SHP77 (cell line): ENCODE results near the gene STK4.
"Not testable (repeated sequence)": the region's sequence is repeated elsewhere in the genome, so short reads cannot be mapped to it uniquely, and the experiment has no call there.

Experiments used
- DNase-seq, 2 experiments: peaks; one replicate each; lab custom pipeline; 2025; lab: John Stamatoyannopoulos, UW

The STK4 gene

DNA sequence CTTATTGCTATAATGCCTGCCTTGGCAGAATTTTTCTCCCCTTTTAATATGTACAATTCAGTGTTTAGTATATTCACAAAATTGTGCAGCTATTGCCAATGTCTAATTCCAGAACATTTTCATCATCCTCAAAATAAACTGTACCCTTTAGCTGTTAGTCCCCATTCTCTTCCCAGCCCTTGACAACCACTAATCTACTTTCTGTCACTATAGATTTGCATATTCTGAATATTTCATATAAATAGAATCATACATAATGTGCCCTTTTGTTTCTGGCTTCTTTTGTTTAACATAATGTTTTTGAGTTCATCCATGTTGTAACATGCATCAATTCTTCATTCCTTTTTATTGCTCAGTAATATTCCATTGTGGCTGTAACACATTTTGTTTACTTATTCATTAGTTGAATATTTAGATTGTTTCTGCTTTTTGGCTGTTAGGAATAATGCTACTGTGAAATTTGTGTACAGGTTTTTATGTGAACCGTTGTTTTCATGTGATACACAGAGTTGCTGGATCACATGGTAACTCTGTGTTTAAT lies 22.4 kb downstream of the STK4 start:
- no peak for DNase-seq

DNA sequence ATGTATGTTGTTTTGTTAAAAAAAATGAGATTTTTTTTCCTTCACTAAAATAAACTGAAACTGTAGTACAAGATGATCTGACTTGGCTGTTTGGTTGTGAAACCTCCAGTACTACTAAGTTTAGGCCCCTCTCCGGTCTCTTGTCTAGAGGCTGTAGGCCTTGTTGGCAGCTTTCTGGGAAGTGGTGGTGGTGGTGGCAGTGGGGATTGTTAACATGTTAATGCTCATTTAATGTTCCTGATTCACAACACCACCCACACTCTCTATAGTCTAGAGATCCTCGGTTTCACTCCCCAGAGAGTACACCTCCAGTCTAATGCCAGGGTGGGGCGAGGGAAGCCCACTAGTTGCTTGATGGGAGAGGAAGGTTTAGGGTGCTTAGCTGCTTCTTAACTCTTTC lies 24.1 kb downstream of the STK4 start:
- no peak for DNase-seq

DNA sequence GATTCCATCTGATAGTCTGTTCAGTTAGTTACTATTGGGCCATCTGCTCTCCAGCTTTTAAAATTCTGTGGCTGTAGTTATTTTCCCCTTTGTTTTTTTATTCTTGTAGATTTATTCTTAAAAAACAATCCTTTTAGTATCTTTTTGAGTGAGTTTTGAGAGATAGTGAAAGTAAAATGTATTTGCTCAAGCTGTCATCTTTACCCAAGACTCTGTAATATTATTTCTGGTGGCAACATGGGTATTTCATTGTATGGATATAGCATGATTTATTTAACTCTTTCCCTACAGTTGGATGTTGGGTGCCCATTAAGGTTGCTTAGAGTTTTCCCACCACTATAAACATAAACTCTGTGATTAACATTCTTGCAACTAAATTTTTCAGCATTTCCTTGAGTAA lies 24.6 kb downstream of the STK4 start:
- no peak for DNase-seq

DNA sequence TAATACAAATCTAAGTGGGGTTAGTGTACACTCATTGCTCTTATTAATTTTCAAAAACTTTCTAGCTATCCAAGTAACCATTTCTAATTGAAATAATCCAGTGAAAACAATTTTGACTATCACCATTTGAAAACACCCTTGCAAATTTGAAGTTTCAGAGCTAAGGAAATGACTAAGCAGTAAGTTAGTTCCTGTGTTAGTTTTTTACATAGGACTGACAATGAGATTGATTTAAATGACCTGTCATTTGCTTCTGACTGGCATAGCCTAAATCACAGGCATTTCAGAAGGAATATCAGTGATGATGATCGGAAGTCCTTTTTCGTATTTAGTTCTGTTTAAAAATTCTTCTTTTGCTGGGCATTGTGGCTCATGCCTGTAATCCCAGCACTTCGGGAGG lies 27.0 kb downstream of the STK4 start:
- no peak for DNase-seq

DNA sequence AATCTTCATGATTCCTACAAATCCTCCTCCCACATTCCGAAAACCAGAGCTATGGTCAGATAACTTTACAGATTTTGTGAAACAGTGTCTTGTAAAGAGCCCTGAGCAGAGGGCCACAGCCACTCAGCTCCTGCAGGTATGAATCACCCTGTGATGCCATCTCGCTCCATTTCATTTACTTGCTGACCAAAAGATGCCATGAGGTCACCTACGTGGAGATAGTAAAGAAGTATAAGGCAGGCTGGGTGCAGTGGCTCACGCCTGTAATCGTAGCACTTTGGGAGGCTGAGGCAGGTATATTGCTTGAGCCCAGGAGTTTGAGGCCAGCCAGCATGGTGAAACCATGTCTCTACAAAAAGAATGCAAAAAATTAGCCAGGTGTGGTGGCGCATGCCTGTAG lies 30.9 kb downstream of the STK4 start:
- no peak for DNase-seq

DNA sequence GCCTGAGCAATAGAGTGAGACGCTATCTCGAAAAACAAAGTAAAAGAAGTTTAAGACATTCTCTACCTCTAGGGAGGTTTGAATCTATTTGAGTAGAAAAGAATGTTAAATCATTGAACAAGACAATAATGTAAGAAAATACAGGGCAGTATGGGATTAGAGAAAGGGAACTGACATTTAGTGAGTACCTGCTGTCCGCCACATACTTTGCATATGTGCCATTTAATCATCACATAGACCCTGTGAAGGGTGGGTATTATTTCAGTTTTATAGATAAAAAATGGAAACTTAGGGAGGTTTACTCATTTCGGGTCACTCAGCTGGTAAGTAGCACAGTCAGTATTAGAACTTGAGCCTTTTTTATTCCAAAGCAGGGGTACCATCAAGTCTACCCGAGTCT lies 31.4 kb downstream of the STK4 start:
- DNase-seq: no peak

DNA sequence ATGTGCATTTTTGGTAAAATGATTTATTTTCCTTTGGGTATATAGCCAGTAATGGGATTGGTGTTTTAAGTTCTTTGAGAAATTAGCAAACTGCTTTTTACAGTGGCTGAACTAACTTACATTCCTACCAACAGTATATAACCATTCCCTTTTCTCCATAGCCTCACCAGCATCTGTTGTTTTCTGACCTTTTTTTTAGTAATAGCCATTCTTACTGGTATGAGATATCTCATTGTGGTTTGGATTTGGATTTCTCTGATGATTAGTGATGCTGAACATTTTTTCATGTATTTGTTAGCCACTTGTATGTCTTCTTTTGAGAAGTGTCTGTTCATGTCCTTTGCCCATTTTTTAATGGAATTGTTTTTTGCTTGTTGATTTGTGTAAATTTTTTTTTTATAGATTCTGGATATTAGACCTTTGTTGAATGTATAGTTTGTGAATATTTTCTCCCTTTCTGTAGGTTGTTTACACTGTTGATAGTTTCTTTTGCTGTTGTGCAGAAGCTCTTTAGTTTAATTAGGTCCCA lies 42.3 kb downstream of the STK4 start:
- no peak for DNase-seq

DNA sequence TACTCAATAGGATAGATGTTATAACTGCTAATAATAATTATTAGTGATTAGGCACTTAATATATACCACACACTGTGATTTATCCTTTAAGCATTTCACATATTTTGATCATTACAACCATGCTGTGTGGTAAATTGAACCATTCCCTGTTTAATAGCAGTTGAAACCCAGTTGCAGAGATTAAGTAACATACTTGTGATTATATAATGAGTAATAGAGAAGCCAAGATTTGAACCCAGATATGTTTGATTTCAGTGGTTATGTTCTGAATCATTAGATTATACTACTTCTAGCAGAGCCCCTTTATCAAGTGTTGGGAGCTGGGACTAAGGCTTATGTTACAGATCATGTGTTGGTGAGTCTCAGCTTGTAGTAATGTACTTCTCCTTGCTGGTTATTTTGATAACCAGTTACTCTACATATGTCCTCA lies 44.1 kb downstream of the STK4 start:
- DNase-seq: no peak

DNA sequence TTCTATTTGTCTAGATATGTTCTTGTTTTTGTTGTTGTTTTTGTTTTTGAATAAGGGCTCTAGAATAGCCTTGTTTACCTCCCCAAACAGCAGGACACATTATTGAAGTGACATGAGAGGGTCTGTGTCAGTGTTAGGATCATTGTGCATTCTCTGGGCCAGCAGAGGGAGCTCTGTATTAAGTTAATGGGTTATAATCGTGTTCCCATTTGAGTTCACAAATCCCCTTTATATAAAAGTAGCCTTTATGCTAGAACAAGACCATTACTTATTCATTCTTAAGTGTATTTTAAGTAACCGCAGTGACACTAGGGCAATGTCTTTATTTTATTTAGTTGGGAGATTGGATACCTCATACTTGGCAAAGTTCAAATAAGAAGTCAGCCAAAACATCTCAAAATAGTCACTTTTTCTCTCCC lies 44.8 kb downstream of the STK4 start:
- peak; percentile 23 to 34 for DNase-seq

DNA sequence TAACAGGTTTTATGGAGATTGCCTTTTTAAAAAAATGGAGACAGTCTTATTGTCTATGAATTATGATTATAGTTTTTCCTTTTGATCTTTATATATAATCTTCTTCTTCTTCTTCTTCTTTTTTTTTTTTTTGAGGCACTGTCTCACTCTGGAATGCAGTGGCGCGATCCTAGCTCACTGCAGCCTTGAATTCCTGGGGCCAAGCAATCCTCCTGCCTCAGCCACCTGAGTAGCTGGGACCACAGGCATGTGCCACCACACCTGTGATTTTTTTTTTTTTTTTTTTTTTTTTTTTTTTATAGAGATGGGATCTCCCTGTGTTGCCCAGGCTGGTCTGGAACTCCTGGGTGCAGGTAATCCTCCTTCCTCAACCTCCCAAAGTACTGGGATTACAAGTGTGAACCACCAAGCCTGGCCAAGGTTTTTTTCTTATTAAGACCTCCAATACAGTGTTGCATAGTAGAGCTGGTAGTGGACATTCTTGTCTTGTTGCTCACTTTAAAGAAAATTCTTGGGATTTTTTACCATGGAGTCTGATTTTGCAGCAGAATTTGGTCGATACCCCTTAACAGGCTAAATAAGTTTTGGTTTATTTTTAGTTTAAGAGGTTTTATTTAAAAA lies 46.5 kb downstream of the STK4 start:
- DNase-seq: no peak

DNA sequence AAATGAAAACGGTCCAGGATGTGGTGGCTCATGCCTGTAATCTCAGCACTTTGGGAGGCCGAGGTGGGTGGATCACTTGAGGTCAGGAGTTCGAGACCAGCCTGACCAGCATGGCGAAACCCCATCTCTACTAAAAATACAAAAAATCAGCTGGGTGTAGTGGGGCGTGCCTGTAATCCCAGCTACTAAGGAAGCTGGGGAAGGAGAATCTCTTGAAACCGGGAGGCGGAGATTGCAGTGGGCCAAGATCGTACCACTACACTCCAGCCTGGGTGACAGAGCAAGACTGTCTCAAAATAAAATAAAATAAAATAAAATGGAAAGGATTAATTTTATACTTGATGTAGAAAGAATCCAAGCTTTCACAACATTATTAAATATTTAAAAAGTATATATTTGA lies 47.8 kb downstream of the STK4 start:
- not testable (repeated sequence) for DNase-seq

DNA sequence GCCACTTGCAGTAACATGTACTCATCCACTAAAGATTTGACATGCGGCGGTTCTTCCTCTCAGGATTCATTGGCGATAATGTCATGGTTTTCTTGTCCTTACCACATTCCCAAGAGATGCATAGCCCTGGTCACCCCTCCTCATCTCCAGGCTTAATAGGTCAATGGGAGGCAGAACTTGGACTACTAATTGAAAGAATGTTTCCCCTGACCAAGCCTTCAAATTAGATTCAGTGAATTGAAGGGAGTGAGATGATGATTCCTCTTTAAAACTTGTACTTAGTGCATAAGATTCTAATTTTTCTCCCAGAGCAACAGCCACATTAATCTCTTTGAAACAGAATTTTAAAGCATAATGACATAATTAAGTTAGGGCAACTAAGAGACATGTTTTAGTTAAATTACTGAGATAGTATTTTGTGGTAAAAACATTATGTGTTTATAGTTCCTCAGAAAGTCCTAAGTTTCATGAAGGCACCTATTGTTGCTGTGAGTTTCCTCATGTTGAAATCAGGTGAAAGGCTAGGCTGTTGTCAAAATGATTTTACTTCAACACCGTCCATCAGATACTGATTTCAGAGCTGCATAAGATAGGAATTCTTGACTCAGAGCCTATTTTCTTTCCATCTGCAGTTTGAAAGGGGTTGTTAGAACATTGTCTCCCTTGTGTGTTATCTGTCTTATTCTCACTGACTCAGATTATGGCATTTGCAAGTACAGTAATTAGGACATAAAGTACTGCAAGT lies 48.5 kb downstream of the STK4 start:
- no peak for DNase-seq

DNA sequence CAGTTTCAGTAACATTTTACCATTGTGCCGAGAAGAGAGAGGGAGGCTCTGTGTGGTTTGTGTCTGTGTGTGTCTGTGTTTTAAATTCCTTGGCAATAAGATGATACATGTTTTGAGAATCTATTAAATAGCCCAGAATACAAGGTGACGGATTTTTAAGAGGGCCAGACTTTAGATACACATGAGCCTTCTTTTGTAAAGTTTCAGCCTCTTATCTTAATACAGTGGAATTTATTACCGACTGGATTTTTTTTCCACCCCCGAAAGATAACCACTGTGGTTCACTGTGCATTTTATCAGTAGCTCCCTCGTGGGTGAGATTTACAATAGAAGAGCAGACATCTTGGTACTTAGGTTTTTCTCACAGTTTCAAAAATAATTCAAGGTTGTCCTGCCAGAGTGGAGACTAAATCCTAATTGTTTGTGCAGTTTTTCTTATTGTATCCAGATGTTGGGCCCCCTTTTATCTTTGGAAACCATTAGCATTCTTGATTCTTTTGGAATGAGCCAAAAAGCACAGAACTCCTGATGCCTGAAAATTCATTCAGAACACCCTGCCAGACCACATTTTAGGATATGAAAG lies 49.9 kb downstream of the STK4 start:
- no peak for DNase-seq

DNA sequence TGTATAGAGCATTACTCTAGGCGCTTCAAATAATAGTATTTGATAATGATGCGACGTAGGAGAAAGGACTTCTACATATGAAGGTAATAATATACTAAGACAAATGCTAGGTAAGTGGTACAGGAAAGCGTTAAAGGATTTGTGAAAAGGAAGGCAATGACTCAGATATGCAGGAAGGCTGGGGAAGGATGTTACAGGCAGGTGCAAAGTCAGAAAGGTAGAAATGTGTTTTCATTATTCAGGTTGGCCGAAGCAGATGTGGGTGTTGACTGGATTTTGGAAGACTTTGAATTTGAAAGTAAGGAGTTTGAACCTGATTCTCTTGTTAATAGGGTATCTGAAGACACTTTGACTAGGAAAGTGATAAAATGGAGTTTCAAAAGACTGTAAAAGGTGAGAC lies 51.0 kb downstream of the STK4 start:
- no peak for DNase-seq

DNA sequence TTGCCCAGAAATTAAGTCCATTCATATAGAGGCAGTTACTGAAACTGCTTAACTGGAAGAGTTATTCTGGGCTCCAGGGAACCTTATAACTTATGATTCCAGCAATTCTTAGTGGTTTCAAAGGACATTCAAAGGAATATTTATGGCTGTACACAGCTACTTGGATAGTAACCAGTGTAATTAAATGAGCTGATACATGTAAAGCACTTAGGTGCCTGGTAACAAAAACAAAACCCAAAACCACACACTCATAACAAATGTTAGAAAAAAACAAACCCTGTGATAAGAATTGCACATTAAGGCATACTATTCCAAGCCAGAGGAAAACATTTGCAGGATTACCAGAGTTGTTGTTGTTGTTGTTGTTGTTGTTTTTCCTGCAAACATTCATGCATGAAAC lies 51.5 kb downstream of the STK4 start:
- DNase-seq: no peak

DNA sequence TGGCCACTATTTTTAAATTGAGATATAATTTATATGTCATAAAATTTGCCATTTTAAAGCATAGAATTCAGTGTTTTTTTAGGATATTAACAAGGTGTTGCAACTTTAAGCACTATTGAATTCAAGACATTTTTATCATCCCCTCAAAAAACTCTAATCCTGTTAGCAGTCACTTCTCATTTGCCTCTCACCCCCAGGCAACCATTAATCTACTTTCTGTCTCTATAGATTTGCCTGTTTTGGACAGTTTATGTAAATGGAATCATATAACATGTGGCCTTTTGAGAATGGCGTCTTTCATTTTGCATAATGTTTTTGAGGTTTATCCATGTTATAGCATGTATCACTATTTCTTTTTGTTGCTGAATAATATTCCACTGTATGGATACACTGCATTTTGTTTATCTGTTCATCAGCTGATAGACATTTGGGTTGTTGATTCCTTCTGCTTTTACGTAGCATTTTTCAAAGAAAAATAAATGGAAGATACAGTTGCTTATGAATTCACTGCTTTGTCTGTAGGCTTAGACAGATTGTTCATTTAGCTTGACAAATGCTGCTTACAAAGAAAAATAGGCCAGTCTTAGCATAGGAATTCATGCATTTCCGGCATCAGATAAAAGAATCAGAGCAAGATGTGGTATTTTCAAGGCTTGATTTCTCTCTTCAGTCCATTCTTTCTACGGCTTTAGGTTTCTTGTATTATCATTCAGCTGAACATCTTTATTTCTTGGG lies 52.9 kb downstream of the STK4 start:
- no peak for DNase-seq

DNA sequence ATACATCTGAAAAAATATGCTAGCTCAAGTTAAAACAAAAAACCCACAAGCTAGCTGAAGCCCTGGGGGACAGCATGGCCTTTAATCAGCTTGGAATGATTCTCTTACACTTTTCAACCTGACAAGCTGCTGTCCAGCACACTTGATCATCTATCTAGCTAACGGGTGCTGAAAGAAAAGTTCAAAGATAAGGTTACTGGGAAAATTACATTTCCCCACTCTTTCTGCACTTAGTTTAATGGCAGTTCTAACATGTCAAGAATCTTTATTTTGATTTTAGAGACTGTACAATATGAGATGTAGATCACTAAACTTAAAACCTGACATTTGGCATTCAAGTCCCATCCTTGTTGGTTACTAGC lies 53.4 kb downstream of the STK4 start:
- no peak for DNase-seq

DNA sequence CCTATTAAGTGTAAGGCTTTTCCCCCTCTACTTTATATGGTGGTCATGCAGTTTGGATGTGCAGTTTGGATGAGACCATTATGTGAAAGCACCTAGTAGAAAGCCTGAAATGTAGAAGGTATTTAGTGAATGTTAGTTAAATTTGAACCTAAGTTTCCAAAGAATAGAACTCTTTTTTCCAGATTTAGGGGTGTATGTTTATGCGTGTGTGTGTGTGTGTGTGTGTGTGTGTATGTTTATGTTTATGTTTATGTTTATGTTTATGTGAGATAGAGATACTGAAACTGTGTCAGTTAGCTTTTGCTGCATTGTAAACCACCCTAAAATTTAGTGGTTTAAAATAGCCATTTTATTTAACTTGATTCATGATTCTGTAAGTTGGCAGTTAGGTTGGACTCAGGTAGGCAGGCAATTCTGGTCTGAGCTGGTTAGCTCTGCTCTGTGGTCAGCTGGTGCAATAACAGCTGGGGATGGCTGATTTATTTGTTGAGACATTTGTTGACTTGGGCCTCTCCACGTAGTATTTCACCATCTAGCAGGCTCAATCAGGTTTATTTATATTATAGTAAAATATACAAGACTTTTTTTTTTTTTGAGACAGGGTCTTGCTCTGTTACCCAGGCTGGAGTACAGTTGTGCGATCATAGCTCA lies 54.0 kb downstream of the STK4 start:
- no peak for DNase-seq

DNA sequence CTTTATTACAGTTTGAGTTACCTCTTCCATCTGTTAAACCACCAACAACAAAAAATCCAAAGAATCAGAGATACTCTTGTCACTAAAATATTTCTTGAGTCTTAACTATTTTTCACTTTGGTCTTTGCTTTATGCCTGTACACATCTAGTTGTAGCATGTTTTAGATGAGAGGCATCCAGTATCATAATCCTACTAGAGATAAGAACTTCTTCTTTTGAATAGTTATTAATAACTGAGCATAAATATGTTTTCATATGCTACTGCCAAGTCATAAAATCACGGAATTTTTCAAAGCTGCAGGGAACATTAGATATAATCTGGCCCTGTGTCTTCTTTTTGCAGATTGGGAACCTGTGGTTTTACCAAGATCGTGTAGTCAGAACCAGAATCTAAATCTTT lies 55.3 kb downstream of the STK4 start:
- no peak for DNase-seq

DNA sequence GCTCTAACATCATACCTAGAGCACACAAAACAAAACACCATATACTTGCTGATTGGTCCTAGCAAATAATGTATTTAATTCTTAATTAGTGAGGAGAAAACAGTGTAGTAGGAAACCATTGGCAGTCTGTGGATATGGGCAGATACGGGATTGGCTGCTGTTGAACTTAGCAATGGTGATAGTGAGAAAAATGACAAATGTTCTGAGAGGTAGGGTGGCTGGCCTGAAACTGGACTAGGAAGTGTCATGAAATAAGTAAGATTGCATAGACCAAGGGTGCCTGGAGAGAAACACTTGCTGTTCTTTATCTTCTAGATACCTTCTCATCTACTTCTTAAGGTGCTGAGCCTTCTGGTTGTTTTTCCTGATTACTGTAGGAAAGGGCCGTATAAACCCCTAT lies 56.8 kb downstream of the STK4 start:
- DNase-seq: not testable (repeated sequence)

DNA sequence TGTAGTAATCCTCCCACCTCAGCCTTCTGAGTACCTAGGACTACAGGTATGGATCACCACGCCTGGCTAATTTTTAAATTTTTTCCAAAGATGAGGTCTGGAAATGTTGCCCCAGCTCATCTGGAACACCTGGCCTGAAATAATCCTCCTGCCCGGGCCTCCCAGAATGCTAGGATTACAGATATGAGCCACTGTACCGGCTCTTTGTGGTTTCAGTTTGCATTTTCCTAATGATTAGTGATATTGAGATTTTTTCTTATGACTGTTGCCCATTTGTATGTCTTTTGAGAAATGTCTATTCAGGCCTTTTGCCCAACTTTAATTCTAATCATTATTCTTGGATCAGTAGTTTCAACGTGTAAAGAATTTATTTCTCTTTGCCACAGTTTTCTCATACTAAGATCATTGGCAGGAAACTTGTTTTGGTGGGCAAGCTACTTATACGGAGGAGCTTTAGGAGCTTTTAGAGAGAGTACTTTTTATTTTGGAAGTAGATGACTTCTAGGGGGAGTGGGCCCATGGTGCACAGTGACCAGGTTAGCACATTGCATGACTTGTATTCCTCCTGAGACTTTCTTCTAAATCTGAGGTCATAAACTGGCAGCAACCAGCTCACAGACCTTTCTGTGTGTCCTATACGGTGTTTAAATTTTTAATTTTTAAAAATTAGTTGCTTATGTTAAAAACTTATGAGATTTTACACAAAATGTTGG lies 62.3 kb downstream of the STK4 start:
- DNase-seq: no peak
